Measurements from ENCODE around the gene NME3. TPM values are rescaled to one million over a fixed set of nuclear protein-coding genes. Genes with fewer than 3 reads are reported as not detected.

The NME3 gene
- total RNA-seq, 2 donors from 2014 or later: 35.7 to 43.4 TPM

- DNase-seq (peak; percentile 13), ATAC-seq (no peak)
- intact Hi-C loops (cut with DNase I): no loop called here
Measured at GRCh38 chr16:1784977-1785845, 13.9 kb upstream of the NME3 start.

DNA sequence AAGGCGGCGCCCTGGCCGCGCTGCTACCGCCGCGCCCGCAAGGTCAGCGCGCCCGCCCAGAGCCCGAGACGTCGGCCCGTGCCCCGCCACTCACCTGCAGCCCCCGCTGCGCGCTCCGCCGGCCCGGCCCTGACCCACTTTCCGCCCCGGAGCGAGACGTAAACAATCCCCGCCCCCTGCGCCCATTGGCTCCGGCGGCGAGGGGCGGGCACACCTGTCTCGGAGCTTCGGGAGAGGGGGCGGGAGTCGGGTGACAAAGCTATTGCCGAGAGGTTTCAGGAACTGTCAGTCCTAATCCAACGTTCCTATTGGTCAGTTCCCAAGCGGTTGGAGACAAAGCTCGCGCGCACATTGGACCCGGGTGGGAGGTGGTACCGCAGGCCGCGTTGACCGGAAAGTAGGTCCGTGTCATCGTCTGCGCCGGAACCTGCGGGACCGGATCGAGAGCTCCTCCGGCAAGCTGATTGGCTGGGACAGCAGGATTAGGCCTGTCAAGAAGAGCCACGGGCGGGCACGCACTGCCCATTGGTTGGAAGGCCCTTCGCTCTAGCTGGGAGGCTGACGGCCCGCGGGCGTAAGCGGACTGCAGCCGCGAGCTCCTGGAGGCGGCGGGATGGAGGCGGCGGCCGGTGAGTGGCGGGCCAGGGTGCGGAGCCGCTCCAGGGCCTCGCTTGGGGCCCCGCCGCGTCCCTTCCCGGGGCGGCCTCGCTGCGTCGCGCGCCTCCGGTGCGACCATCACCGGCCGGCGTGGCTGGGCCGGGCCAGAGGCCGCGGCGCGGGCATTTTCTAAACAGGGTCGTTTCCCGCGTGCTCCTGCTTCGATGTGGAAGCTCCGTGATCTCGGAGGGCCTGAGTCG is 11.3 kb upstream of the NME3 start, which contains the start of the genes NUBP2 and SPSB3:
Gene NUBP2, plus strand, starts transcription at position 553 of the 857 bp plus-strand sequence. Its CDS starts 61 bp downstream, at position 614.
Gene SPSB3, minus strand, starts transcription at position 164 of the 857 bp plus-strand sequence. CDS start 1,088 bp downstream, outside the sequence.
- ATAC-seq (peak; percentile 94 to 95), DNase-seq (peak; percentile 100)
- intact Hi-C loops (cut with DNase I): no loop called here

DNA sequence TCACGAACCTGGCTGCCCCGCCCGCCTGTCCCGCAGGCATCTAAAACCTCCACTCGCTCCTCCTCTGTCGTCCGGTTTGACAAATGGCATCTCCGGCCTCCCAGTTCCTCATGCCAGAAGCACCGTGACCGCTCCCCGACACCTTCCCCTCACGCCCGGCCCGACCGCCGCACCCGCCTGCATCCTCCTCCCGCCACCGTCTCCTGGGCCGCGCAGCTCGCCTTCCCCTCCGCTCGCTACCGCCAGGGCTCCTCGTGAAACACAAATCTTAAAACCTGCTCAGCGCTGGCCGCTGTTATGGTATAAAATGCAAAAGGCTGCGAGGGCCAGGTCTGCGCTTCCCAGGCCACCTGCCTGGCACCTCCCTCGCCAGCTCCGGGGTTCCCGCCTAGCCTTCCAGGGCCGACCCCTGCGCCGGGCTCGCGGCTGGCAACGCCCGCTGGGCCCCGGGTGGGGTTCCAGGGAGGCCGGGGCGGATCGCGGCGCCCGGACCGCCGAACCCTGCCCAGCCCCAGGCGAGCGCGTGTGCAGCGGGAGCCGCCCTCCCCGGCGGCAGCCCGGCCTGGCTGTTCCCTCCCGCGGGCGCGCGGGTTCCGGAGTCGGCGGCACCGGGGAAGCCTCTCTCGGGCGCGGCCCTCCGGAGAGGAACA is 10.5 kb upstream of the NME3 start:
- ATAC-seq (peak; percentile 6 to 9), DNase-seq (peak; percentile 38)
- intact Hi-C loops (cut with DNase I): no loop called here

GRCh38 chr16:1781254-1781653 is 9.9 kb upstream of the NME3 start:
- intact Hi-C loops (cut with DNase I): no loop called here

DNA sequence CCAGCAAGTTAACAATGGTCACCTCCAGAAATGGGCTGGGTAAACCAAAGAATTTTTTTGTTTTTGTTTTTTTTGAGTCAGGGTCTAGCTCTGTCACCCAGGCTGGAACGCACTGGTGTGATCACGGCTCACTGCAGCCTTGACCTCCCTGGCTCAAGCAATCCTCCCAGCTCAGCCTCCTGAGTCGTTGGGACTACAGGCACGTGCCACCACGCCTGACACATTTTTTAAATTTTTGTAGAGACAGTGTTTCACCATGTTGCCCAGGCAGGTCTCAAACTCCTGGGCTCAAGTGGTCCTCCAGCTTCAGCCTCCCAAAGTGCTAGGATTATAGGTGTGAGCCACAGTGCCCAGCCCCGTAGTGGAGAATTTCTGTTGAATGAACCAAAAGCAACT is 9.3 kb upstream of the NME3 start:
- intact Hi-C loops (cut with DNase I): no loop called here
- DNase-seq (peak; percentile 12), ATAC-seq (no peak)

More at GRCh38 chr16:1781254-1781653, 9.9 kb upstream of the NME3 start:
- DNase-seq: peak; percentile 27
- ATAC-seq: no peak

- intact Hi-C loops (cut with DNase I): no loop called here
- ATAC-seq (no peak), DNase-seq (peak; percentile 29)
Measured at GRCh38 chr16:1779741-1780676, 8.7 kb upstream of the NME3 start.

DNA sequence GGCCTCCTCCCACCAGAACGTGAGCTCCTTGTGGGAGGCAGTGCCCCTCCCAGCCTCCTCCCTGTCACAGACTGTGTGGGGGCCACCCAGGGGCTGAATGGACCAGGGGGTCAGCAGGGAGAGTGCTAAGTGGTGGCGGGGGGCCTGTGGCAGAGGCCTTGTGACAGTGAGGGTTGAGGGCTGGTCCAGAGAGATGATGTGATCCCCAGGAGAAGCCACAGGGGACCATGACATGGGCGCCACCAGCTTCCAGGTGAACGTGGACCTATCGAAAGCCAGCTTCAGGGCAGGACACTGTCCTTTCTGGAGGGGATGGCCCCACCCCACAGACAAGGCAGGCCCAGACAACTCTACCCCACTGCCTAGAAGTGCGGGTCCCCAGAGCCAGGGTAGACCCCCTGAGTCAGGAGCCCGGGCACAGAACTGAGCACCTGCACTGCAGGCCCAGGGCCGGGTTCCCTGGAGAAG is 7.9 kb upstream of the NME3 start:
- intact Hi-C loops (cut with DNase I): no loop called here
- DNase-seq: peak; percentile 19
- ATAC-seq: no peak

- intact Hi-C loops (cut with DNase I): no loop called here
- peak; percentile 19 for DNase-seq
- ATAC-seq: no peak
Measured at GRCh38 chr16:1778200-1779179, 7.1 kb upstream of the NME3 start.

DNA sequence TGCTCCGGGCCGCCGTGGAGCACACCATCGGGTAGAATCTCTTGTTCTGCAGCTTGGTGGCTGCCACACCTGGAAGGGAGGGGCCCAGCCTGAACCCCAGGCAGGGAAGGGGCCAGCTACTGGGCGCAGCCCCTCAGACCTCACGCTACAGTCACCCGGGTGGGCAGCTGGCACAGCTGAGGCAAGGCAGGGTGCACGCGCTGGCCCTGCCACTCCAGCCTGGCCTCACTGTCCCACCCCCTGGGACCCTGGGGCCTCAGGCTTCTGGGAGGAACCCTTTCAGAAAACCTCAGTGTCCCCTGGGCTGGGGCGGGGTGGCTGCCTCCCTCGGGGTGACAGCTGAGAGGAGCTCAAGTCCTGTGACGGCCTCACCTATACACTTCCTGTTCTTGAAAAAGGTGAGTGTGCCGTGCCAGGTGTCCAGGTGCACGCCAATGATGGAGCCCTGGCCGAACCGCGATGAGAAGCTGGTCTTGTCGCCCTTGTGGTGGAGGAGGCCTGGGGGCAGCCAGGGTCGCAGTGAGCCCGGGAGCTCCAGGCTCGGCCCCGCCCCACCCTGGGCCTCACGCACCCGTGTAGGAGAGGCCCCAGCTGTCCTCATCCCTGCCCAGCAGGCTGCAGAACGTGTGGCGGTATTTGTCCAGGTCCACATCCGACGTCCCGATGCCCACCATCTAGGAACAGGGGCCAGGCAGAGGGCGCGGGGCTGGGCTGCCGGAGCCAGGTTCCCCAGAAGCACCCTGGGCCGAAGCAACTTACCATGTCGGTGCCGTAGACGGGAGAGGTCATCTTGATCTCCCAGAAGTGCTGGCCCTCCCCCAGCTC is 6.2 kb upstream of the NME3 start:
- ATAC-seq: no peak
- intact Hi-C loops (cut with DNase I): no loop called here

GRCh38 chr16:1776991-1777374 is 5.6 kb upstream of the NME3 start:
- intact Hi-C loops (cut with DNase I): no loop called here
- ATAC-seq (no peak), DNase-seq (no peak)

More for the DNA sequence above, 6.2 kb upstream of the NME3 start:
- DNase-seq: peak; percentile 28

- ATAC-seq: no peak
- intact Hi-C loops (cut with DNase I): no loop called here
- no peak for DNase-seq
Measured at GRCh38 chr16:1776672-1776955, 5.3 kb upstream of the NME3 start.

DNA sequence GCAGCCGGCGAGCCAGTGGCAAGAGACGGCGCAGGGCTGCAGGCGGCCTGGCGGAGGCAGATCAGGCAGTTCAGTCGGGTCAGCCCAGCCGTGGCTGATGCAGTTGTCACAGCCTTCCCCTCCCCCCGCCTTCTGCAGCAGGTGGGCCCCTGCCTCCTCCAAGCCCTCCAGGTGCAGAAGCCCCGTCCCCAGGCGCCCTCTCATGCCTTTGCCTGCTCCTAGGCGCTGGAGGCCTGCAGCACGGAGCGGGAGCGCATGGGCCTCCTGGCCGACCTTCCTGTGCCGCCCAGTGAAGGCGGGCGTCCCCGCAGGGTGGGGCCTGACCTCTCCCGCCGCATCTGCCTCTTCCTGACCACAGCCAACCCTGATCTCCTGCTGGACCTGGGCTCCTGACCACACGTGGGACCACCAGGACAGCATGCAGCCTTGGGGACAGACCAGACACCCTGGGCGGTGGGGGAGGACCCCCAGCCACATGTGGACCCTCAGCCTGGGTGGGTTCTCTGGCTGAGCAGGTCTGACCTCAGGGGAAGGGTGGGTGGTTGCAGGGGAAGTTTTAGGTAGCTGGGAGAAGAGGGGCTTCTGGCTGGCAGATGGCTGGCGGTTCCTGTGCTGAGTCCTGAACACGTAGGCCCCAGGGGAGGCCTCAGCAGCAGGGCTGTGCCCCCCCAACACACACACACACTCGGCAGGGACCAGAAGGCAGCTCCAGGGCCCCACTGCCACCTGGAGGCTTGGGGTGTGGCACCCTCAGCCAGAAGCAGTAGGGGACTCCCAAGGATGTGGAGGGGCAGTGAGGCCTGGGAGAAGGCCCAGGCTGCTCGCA is 4.7 kb upstream of the NME3 start:
- intact Hi-C loops (cut with DNase I): no loop called here
- no peak for ATAC-seq
- DNase-seq: no peak

DNA sequence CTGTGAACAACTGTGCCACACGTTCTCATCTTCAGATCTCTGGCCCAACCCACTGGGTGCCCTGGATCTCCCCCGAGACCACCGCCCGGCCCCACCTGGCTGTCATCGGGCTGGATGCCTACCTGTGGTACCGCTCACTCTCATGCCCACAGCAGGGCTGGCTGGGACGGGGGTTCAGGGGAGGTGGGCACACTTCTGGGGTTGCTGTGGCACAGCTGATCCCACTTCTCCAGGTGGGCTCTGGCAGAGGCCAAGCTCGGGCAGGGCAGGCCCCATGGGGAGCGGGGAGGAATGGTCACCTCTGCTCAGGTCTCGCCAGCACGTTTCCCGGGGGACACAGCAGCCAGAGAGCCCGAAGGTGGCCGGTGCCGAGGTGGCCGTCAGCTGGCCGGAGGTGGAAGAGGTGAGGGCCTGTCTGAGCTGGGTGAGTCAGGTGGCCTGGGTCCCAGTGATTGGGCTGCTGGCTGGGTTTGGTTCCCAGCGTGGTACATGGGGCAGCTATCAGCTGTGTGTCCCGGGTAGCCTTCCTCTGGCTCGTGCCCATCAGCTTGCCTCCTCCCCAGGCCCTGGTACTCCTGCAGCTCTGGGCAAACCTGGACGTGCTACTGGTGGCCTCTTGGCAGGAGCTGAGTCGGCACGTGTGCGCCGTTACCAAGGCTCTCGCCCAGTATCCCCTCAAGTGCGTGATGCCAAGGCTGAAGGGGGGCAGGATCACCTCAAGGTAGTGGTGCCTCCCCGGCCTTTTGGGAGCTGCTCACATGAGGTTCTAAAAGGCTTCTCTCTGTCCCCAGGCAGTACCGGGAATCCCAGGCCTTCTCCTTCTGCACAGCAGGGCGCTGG is 3.9 kb upstream of the NME3 start:
- no peak for DNase-seq
- intact Hi-C loops (cut with DNase I): no loop called here
- no peak for ATAC-seq

GRCh38 chr16:1774448-1774780 is 3.1 kb upstream of the NME3 start:
- ATAC-seq: no peak
- no peak for DNase-seq
- intact Hi-C loops (cut with DNase I): no loop called here
